ENCODE results near the gene RCN1. TPM values are rescaled to one million over a fixed set of nuclear protein-coding genes. Genes with fewer than 3 reads are reported as not detected.

RCN1 gene
- total and polyA plus RNA-seq, 2 of the 8 experiments (the other 6 are each of a cell fraction or from before 2014, with no cell fraction given): 45.1 to 123 TPM

- 78% methylated on average over 3 of the region's 3 CpGs; no CpG with 5 or more reads in 1 of the 2 experiments for WGBS, 2 experiments (ENCODE audit: extremely low coverage in 1 of 2, insufficient coverage in 1 of 2, insufficient read length in 1 of 2, insufficient replicate concordance in 2 of 2, low coverage in 1 of 2, low lambda C conversion rate in 2 of 2, missing lambda C conversion rate in 1 of 2)
- FAIRE-seq: no peak
- no peak overlapping the region for H3K4me2 ChIP-seq (ENCODE audit: insufficient read depth in 1 of 2, low read depth in 2 of 2, low read length in 2 of 2)
Measured at GRCh38 chr11:32145282-32145681, 54.4 kb downstream of the RCN1 start.

More at GRCh38 chr11:32145282-32145681, 54.4 kb downstream of the RCN1 start:
- H3K23me2 ChIP-seq (ENCODE audit: low read depth, low read length): no peaks in the 10 kb centered on the region
- no peak for DNase-seq (ENCODE audit: low read depth in 1 of 2, low spot score in 2 of 2)
- H3K79me1 ChIP-seq (ENCODE audit: low read depth, low read length): no peaks in the 10 kb centered on the region
- H3K9ac ChIP-seq (replicated peaks in 1 of 4; ENCODE audit: extremely low read depth in 1 of 4, low read depth in 3 of 4, low read length in 3 of 4): no peak overlapping the region
- H2BK15ac ChIP-seq (ENCODE audit: low read length): no peak overlapping the region
- no peak overlapping the region for H3K4me3 ChIP-seq (ENCODE audit: extremely low read depth in 1 of 4, insufficient read depth in 2 of 4, low read depth in 3 of 4, low read length in 4 of 4)
- no peak overlapping the region for H3K27ac ChIP-seq (ENCODE audit: low read depth, low read length)
- H3K27me3 ChIP-seq (replicated peaks in 1 of 4; ENCODE audit: control insufficient read depth in 3 of 4, extremely low read depth in 1 of 4, insufficient read depth in 3 of 4, low read length in 3 of 4): no peaks in the 10 kb centered on the region
- no peak overlapping the region for H3K4ac ChIP-seq (replicated peaks; ENCODE audit: insufficient read length, low read depth, low read length)
- H4K5ac ChIP-seq (ENCODE audit: insufficient read length, low read depth, low read length): no peak overlapping the region
- H3K36me3 ChIP-seq (ENCODE audit: control insufficient read depth in 2 of 4, insufficient read depth in 4 of 4, low read length in 3 of 4): no peaks in the 10 kb centered on the region
- no peak overlapping the region for H4K8ac ChIP-seq (ENCODE audit: extremely low read depth, insufficient read depth, low read length)
- H2AK5ac ChIP-seq (ENCODE audit: low read depth, low read length): no peak overlapping the region
- CTCF ChIA-PET (ENCODE audit: partially characterized antibody): no interaction called here
- no peak overlapping the region for H2BK120ac ChIP-seq (replicated peaks; ENCODE audit: low read depth, low read length)
- H3K9me3 ChIP-seq (ENCODE audit: insufficient read depth in 2 of 2, low read depth in 1 of 2, low read length in 1 of 2): peaks cover 0 to 7% of the 10 kb centered on the region in 2 experiments; a peak in 2 of 4 replicates
- no peak overlapping the region for H4K91ac ChIP-seq (replicated peaks; ENCODE audit: insufficient read length, low read length)
- H2BK5ac ChIP-seq (ENCODE audit: low read depth, low read length): no peak overlapping the region
- H4K20me1 ChIP-seq (replicated peaks in 1 of 2; ENCODE audit: control insufficient read depth in 1 of 2, insufficient read depth in 2 of 2, low read length in 2 of 2): no peaks in the 10 kb centered on the region
- H2BK12ac ChIP-seq (ENCODE audit: low read depth, low read length): no peak overlapping the region
- no peak overlapping the region for H2BK20ac ChIP-seq (ENCODE audit: low read length)
- H3K4me1 ChIP-seq (replicated peaks in 1 of 4; ENCODE audit: control insufficient read depth in 3 of 4, insufficient read depth in 4 of 4, low read length in 3 of 4): no peaks in the 10 kb centered on the region
- H3K79me2 ChIP-seq (ENCODE audit: control insufficient read depth in 1 of 2, insufficient read depth in 2 of 2, low read length in 2 of 2): no peaks in the 10 kb centered on the region
- H3K18ac ChIP-seq (ENCODE audit: extremely low read depth, low read length): no peak overlapping the region
- H2AFZ ChIP-seq (ENCODE audit: low read length): no peak overlapping the region
- POLR2A ChIA-PET (ENCODE audit: partially characterized antibody): no interaction called here
- H3K14ac ChIP-seq (ENCODE audit: insufficient read length): no peak overlapping the region
- H3K56ac ChIP-seq (replicated peaks; ENCODE audit: insufficient read length, low read depth, low read length): no peak overlapping the region
- H3K23ac ChIP-seq (ENCODE audit: insufficient read length): no peak overlapping the region
- TF ChIP-seq TBP (IDR thresholded peaks at IDR 0.05; ENCODE audit: low read depth, low read length) (no peak), SAP30 (IDR thresholded peaks at IDR 0.05; ENCODE audit: insufficient read depth, insufficient replicate concordance, low read length) (no peak)

Measured in H1 (cell line).